Peyer's patch (tissue), 4 donors: ENCODE measurements around the gene RSRC1.

Source experiments
- POLR2A ChIP-seq, 2 donors: fragments of 450-650 bp; IDR thresholded peaks; one replicate each; pipeline ENCODE4 v1.5.1; 2017; ENCODE audit warnings: antibody characterized with exemption in 2 of 2, mild to moderate bottlenecking in 2 of 2, moderate library complexity in 2 of 2
- TF ChIP-seq, protein P1 (sequence below), 6 experiments: fragments of 450-650 bp in 4 of 6; fragments of 200-600 bp in 2 of 6; sonication (generic) in 1 of 6; IDR thresholded peaks; one replicate each; pipeline ENCODE4 v1.5.1; 2017 to 2019; ENCODE audit warnings: antibody characterized with exemption in 6 of 6, mild to moderate bottlenecking in 3 of 6, moderate library complexity in 1 of 6

- TF ChIP-seq, protein P1, sequence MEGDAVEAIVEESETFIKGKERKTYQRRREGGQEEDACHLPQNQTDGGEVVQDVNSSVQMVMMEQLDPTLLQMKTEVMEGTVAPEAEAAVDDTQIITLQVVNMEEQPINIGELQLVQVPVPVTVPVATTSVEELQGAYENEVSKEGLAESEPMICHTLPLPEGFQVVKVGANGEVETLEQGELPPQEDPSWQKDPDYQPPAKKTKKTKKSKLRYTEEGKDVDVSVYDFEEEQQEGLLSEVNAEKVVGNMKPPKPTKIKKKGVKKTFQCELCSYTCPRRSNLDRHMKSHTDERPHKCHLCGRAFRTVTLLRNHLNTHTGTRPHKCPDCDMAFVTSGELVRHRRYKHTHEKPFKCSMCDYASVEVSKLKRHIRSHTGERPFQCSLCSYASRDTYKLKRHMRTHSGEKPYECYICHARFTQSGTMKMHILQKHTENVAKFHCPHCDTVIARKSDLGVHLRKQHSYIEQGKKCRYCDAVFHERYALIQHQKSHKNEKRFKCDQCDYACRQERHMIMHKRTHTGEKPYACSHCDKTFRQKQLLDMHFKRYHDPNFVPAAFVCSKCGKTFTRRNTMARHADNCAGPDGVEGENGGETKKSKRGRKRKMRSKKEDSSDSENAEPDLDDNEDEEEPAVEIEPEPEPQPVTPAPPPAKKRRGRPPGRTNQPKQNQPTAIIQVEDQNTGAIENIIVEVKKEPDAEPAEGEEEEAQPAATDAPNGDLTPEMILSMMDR (IDR thresholded peaks at IDR 0.05): no peak
- TF ChIP-seq POLR2A (IDR thresholded peaks at IDR 0.05): no peak
Observed at GRCh38 chr3:158109295-158109803, 540 bp upstream of the RSRC1 start.
